BLaER1 (cell line): ENCODE measurements around the gene ZNF699.
A peak's percentile ranks its signal among the peaks of the same experiment; 100 is the strongest.
"Not testable (repeated sequence)": the region's sequence is repeated elsewhere in the genome, so short reads cannot be mapped to it uniquely, and the experiment has no call there.

ENCODE experiments used
- H3K27ac ChIP-seq: shearing (Covaris generic); formaldehyde crosslinking; 2 replicates; pipeline ENCODE4 v1.8.1; 2022
- H3K27me3 ChIP-seq: shearing (Covaris generic); formaldehyde crosslinking; 2 replicates; pipeline ENCODE4 v1.8.1; 2022
- H3K36me3 ChIP-seq: shearing (Covaris generic); formaldehyde crosslinking; 2 replicates; pipeline ENCODE4 v1.8.1; 2022
- H3K4me1 ChIP-seq: shearing (Covaris generic); formaldehyde crosslinking; 2 replicates; pipeline ENCODE4 v1.8.1; 2022
- H3K4me2 ChIP-seq: shearing (Covaris generic); formaldehyde crosslinking; 2 replicates; pipeline ENCODE4 v1.8.1; 2022
- H3K4me3 ChIP-seq: shearing (Covaris generic); formaldehyde crosslinking; 2 replicates; pipeline ENCODE4 v1.8.1; 2022
- H3K9ac ChIP-seq: shearing (Covaris generic); formaldehyde crosslinking; 2 replicates; pipeline ENCODE4 v1.8.1; 2022
- H3K9me3 ChIP-seq: shearing (Covaris generic); formaldehyde crosslinking; 2 replicates; pipeline ENCODE4 v1.8.1; 2022
- H4K20me1 ChIP-seq: shearing (Covaris generic); formaldehyde crosslinking; 2 replicates; pipeline ENCODE4 v1.8.1; 2022
- Cebpa-rat ChIP-seq: shearing (Covaris generic); IDR thresholded peaks from 2 replicates; pipeline ENCODE4 v1.8.1; 2022

The ZNF699 gene

GRCh38 chr19:9295411-9295849 is 14.2 kb downstream of the ZNF699 start:
- Histone ChIP-seq H3K4me2 (no peak overlapping the region), H3K4me3 (peak overlapping the region; percentile 25; the same call in 1 of the 2 replicates), H4K20me1 (no peaks in the 10 kb centered on the region), H3K4me1 (no peaks in the 10 kb centered on the region), H3K27me3 (no peaks in the 10 kb centered on the region), H3K36me3 (peaks cover 82% of the 10 kb centered on the region), H3K9ac (no peak overlapping the region), H3K27ac (no peak overlapping the region), H3K9me3 (peaks cover 87% of the 10 kb centered on the region)
- TF ChIP-seq Cebpa-rat = no peak

- no peak for TF ChIP-seq Cebpa-rat
- Histone ChIP-seq H3K27me3 (no peaks in the 10 kb centered on the region), H3K4me1 (peaks cover 8% of the 10 kb centered on the region), H3K27ac (no peak overlapping the region), H3K9ac (no peak overlapping the region), H3K36me3 (peaks cover 35% of the 10 kb centered on the region), H3K4me2 (no peak overlapping the region), H3K9me3 (peaks cover 77% of the 10 kb centered on the region), H4K20me1 (no peaks in the 10 kb centered on the region), H3K4me3 (no peak overlapping the region)
These were observed 20.3 kb downstream of the ZNF699 start for GRCh38 chr19:9289231-9289884.

DNA sequence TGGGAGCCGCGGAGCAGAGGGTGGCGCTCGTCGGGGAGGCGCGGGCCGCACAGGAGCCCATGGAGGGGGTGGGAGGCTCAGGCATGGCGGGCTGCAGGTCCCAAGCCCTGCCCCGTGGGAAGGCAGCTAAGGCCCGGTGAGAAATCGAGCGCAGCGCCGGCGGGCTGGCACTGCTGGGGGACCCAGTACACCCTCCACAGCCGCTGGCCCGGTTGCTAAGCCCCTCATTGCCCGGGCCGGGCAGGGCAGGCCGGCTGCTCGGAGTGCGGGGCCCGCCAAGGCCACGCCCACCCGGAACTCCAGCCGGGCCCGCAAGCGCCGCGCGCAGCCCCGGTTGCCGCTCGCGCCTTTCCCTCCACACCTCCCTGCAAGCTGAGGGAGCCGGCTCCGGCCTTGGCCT is 26.2 kb downstream of the ZNF699 start:
- not testable (repeated sequence) for H3K27me3 ChIP-seq, H3K9ac ChIP-seq
- H3K9me3 ChIP-seq = peaks cover 44% of the 10 kb centered on the region

GRCh38 chr19:9251236-9251635 is 58.4 kb downstream of the ZNF699 start:
- H3K27ac ChIP-seq = no peak overlapping the region
- no peak for TF ChIP-seq Cebpa-rat
- peaks cover 10% of the 10 kb centered on the region; the same call in 1 of the 2 replicates for H3K9me3 ChIP-seq
- H4K20me1 ChIP-seq = no peaks in the 10 kb centered on the region
- no peaks in the 10 kb centered on the region for H3K36me3 ChIP-seq
- no peaks in the 10 kb centered on the region for H3K4me1 ChIP-seq
- H3K4me2 ChIP-seq = no peak overlapping the region
- no peaks in the 10 kb centered on the region for H3K27me3 ChIP-seq
- no peak overlapping the region for H3K4me3 ChIP-seq
- no peak overlapping the region for H3K9ac ChIP-seq

More for the DNA sequence above, 26.2 kb downstream of the ZNF699 start:
- not testable (repeated sequence) for H3K4me1 ChIP-seq, H3K4me3 ChIP-seq, H4K20me1 ChIP-seq, H3K4me2 ChIP-seq, H3K36me3 ChIP-seq, H3K27ac ChIP-seq

GRCh38 chr19:9250630-9251029 is 59.0 kb downstream of the ZNF699 start, which contains the start of gene OR7E24:
Gene OR7E24, plus strand, starts transcription at chr19:9250930. Its CDS starts 114 bp downstream, at chr19:9251044.
- H3K9me3 ChIP-seq = 0 out of 2 replicates have a peak, but pooled peaks cover 7% of the 10 kb centered on the region
- no peak within 1 kb of the TSS for H3K27ac ChIP-seq

More at GRCh38 chr19:9250630-9251029, 59.0 kb downstream of the ZNF699 start, which contains the start of gene OR7E24:
- no peak within 1 kb of the TSS for H3K4me3 ChIP-seq
- H4K20me1 ChIP-seq = no peaks in the 10 kb centered on the region
- no peak within 1 kb of the TSS for H3K9ac ChIP-seq
- no peak for TF ChIP-seq Cebpa-rat
- no peaks in the 10 kb centered on the region for H3K4me1 ChIP-seq
- no peaks in the 10 kb centered on the region for H3K36me3 ChIP-seq
- H3K27me3 ChIP-seq = no peaks in the 10 kb centered on the region
- no peak within 1 kb of the TSS for H3K4me2 ChIP-seq
